Measurements from ENCODE around the gene IGF2R. TPM values are rescaled to one million over a fixed set of nuclear protein-coding genes. Genes with fewer than 3 reads are reported as not detected.
A peak's percentile ranks its signal among the peaks of the same experiment; 100 is the strongest.

Gene IGF2R
- total RNA-seq, 1 donor from 2014 or later: 247 TPM

- no peaks in the 10 kb centered on the region for H3K9me3 Mint-ChIP-seq (ENCODE audit: low read depth)
- DNase-seq (ENCODE audit: low spot score): no peak
- TF ChIP-seq CTCF (IDR thresholded peaks at IDR 0.05): no peak
- no peaks in the 10 kb centered on the region for H3K27me3 Mint-ChIP-seq (ENCODE audit: low read depth)
- peak overlapping the region; percentile 82 for H3K27ac Mint-ChIP-seq (ENCODE audit: unreplicated experiment)
- peaks cover 47% of the 10 kb centered on the region for H3K4me1 Mint-ChIP-seq (ENCODE audit: low read depth)
- H3K36me3 Mint-ChIP-seq (ENCODE audit: low read depth): peaks cover 39% of the 10 kb centered on the region
- peak overlapping the region; percentile 47 for H3K4me3 Mint-ChIP-seq (ENCODE audit: unreplicated experiment)
These were observed 73.3 kb downstream of the IGF2R start for GRCh38 chr6:160042014-160042773.

GRCh38 chr6:160042788-160043301, 74.0 kb downstream of the IGF2R start:
- H3K36me3 Mint-ChIP-seq (ENCODE audit: low read depth): peaks cover 42% of the 10 kb centered on the region
- H3K27me3 Mint-ChIP-seq (ENCODE audit: low read depth): no peaks in the 10 kb centered on the region
- DNase-seq (ENCODE audit: low spot score): no peak
- peak; percentile 11 for TF ChIP-seq CTCF (IDR thresholded peaks at IDR 0.05)
- peak overlapping the region; percentile 47 for H3K4me3 Mint-ChIP-seq (ENCODE audit: unreplicated experiment)
- H3K27ac Mint-ChIP-seq (ENCODE audit: unreplicated experiment): peak overlapping the region; percentile 82
- peaks cover 45% of the 10 kb centered on the region for H3K4me1 Mint-ChIP-seq (ENCODE audit: low read depth)
- no peaks in the 10 kb centered on the region for H3K9me3 Mint-ChIP-seq (ENCODE audit: low read depth)

- TF ChIP-seq CTCF (IDR thresholded peaks at IDR 0.05): no peak
- no peak for DNase-seq (ENCODE audit: low spot score)
- Mint-ChIP-seq H3K27ac (ENCODE audit: unreplicated experiment) (peak overlapping the region; percentile 82), H3K9me3 (ENCODE audit: low read depth) (no peaks in the 10 kb centered on the region), H3K4me3 (ENCODE audit: unreplicated experiment) (no peak overlapping the region), H3K4me1 (ENCODE audit: low read depth) (peaks cover 45% of the 10 kb centered on the region), H3K36me3 (ENCODE audit: low read depth) (peaks cover 44% of the 10 kb centered on the region), H3K27me3 (ENCODE audit: low read depth) (no peaks in the 10 kb centered on the region)
These were observed 74.9 kb downstream of the IGF2R start for GRCh38 chr6:160043784-160044183.

GRCh38 chr6:160044687-160045086, 75.8 kb downstream of the IGF2R start:
- H3K36me3 Mint-ChIP-seq (ENCODE audit: low read depth): peaks cover 48% of the 10 kb centered on the region
- DNase-seq (ENCODE audit: low spot score): no peak
- H3K27ac Mint-ChIP-seq (ENCODE audit: unreplicated experiment): peak overlapping the region; percentile 10
- peaks cover 45% of the 10 kb centered on the region for H3K4me1 Mint-ChIP-seq (ENCODE audit: low read depth)
- no peaks in the 10 kb centered on the region for H3K9me3 Mint-ChIP-seq (ENCODE audit: low read depth)
- TF ChIP-seq CTCF (IDR thresholded peaks at IDR 0.05): no peak
- no peak overlapping the region for H3K4me3 Mint-ChIP-seq (ENCODE audit: unreplicated experiment)
- no peaks in the 10 kb centered on the region for H3K27me3 Mint-ChIP-seq (ENCODE audit: low read depth)

GRCh38 chr6:160048471-160048870, 79.6 kb downstream of the IGF2R start:
- H3K4me3 Mint-ChIP-seq (ENCODE audit: unreplicated experiment): no peak overlapping the region
- peaks cover 73% of the 10 kb centered on the region for H3K36me3 Mint-ChIP-seq (ENCODE audit: low read depth)
- no peaks in the 10 kb centered on the region for H3K9me3 Mint-ChIP-seq (ENCODE audit: low read depth)
- DNase-seq (ENCODE audit: low spot score): no peak
- no peak overlapping the region for H3K27ac Mint-ChIP-seq (ENCODE audit: unreplicated experiment)
- no peak for TF ChIP-seq CTCF (IDR thresholded peaks at IDR 0.05)
- peaks cover 17% of the 10 kb centered on the region for H3K4me1 Mint-ChIP-seq (ENCODE audit: low read depth)
- no peaks in the 10 kb centered on the region for H3K27me3 Mint-ChIP-seq (ENCODE audit: low read depth)

All from chondrocyte (in vitro differentiated cells).